ENCODE results near the gene PSD2. TPM values are rescaled to one million over a fixed set of nuclear protein-coding genes. Genes with fewer than 3 reads are reported as not detected.
A peak's percentile ranks its signal among the peaks of the same experiment; 100 is the strongest.

The PSD2 gene
- total RNA-seq, 1 experiment from 2014 or later = 0.05 TPM

- in situ Hi-C loops (cut with HindIII; ENCODE audit: low pct_unique_long_range_greater_than_20kb, low sequenced_read_pairs) (no loop called here), intact Hi-C loops (cut with micrococcal nuclease; ENCODE audit: unreplicated experiment) (no loop called here)
- Histone ChIP-seq H3K36me3 (ENCODE audit: control insufficient read depth, insufficient read depth, low read length) (no peaks in the 10 kb centered on the region), H3K27ac (ENCODE audit: low read length) (peak overlapping the region; percentile 21; the same call in 1 of the 2 replicates), H3K4me3 (ENCODE audit: low read depth in 2 of 2, low read length in 2 of 2) (peak overlapping the region; percentile 39 to 60), H3K9me3 (ENCODE audit: control insufficient read depth, insufficient read depth, low read depth, low read length) (no peaks in the 10 kb centered on the region), H3K27me3 (ENCODE audit: control insufficient read depth, insufficient read depth, low read length) (no peaks in the 10 kb centered on the region), H3K4me1 (ENCODE audit: control insufficient read depth, insufficient read depth, low read length) (peaks cover 21% of the 10 kb centered on the region)
- DNase-seq (ENCODE audit: low read depth, low spot score) (no peak), ATAC-seq (peak; percentile 29)
- TF ChIP-seq TCF7L2 (IDR thresholded peaks at IDR 0.05; ENCODE audit: low read depth, low read length) (no peak), SIN3A (IDR thresholded peaks at IDR 0.05; ENCODE audit: borderline replicate concordance, insufficient read depth, low read depth, low read length) (no peak), POLR2AphosphoS5 (IDR thresholded peaks at IDR 0.05; ENCODE audit: low read depth, low read length) (no peak), REST (IDR thresholded peaks at IDR 0.05; ENCODE audit: insufficient read depth in 1 of 2, low read depth in 2 of 2, low read length in 1 of 2) (no peak), CTCF (IDR thresholded peaks at IDR 0.05) (no peak)
- ChIA-PET POLR2A (no interaction called here), CTCF (interaction anchor here (1.0 kb wide), 1 partner anchor 19 kb away, joined by 4 read pairs; no protein-coding TSS in a partner anchor)
- BruUV-seq (replicated peaks) = no TSS peak
Observed at GRCh38 chr5:139746691-139747582, 48.7 kb upstream of the PSD2 start.

DNA sequence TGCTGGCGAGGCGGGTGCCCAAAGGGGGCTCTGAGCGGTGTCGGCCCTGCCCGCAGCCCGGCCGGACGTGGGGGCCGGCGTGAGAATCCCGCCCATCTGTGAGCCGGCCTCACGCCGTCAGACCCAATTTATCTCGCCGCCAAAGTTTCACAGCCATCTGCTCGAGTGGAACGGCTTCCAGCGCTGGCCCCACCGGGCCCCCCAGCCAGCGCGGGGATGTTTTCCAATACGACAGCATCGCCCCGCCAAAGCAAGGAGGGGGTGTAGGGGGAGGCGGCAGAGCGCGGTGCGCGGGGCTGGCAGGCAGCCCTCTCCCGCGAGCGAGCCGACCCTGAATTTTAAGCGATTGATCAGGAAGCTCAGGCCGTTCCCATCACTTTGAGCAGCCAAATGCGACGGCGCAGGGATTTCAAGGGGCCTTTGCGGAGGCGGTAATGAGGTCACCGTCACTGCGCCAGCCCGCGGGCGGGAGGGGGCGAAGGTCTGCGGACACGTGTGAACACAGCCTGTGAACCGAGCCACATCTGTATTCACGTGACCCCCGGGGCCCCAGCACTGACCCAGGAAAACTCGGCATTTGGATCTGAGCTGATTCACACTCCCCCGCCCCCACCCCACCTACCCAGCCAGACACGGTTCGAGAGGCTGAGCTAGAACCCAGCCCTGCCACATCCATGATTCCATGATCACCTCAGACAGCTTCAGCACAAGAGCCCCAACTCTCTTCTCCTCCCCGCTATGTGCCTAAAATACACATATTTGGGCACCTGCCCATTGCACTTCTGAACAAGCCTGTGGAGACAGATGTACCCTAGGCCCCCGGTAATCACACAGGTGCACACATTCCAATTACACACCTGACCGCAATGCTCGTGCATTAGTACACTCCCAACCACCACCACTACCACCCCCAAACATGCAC is 47.8 kb upstream of the PSD2 start:
- Histone ChIP-seq H3K9me3 (ENCODE audit: control insufficient read depth, insufficient read depth, low read depth, low read length) (no peaks in the 10 kb centered on the region), H3K36me3 (ENCODE audit: control insufficient read depth, insufficient read depth, low read length) (no peaks in the 10 kb centered on the region), H3K4me3 (ENCODE audit: low read depth in 2 of 2, low read length in 2 of 2) (peak overlapping the region; percentile 39 to 60), H3K4me1 (ENCODE audit: control insufficient read depth, insufficient read depth, low read length) (peaks cover 21% of the 10 kb centered on the region), H3K27me3 (ENCODE audit: control insufficient read depth, insufficient read depth, low read length) (no peaks in the 10 kb centered on the region), H3K27ac (ENCODE audit: low read length) (no peak overlapping the region)
- no peak for TF ChIP-seq CTCF (IDR thresholded peaks at IDR 0.05)
- no peak for TF ChIP-seq REST (IDR thresholded peaks at IDR 0.05; ENCODE audit: insufficient read depth in 1 of 2, low read depth in 2 of 2, low read length in 1 of 2)
- TF ChIP-seq TCF7L2 (IDR thresholded peaks at IDR 0.05; ENCODE audit: low read depth, low read length) = peak; percentile 56; the same call in 1 of the 2 replicates
- ChIA-PET CTCF (no interaction called here), POLR2A (interaction anchor here (0.6 kb wide), 2 partner anchors 11 to 21 kb away, joined by 4 to 8 read pairs; no protein-coding TSS in a partner anchor)
- BruUV-seq (replicated peaks) = no TSS peak
- intact Hi-C loops (cut with micrococcal nuclease; ENCODE audit: unreplicated experiment) (no loop called here), in situ Hi-C loops (cut with HindIII; ENCODE audit: low pct_unique_long_range_greater_than_20kb, low sequenced_read_pairs) (no loop called here)
- ATAC-seq (peak; percentile 4; the same call in 1 of the 2 replicates), DNase-seq (ENCODE audit: low read depth, low spot score) (no peak)
